Stimulated activated naive CD8-positive, alpha-beta T cell treated with anti-CD3 and anti-CD28 coated beads, Interleukin-15, Interleukin-2, amounts not matched to agents 100 U/mL and 50 U/mL, for 24 hours (primary cell): ENCODE measurements around the gene NSG1.

Experiments
- ATAC-seq: fragments of 150-1000 bp; cut with Tn5 transposase; one replicate; pipeline ENCODE4 v1.10.0; 2021
- DNase-seq: peaks from one replicate; pipeline ENCODE4 v3.0.0; 2021

Gene NSG1

GRCh38 chr4:4374388-4375098 is 12.4 kb upstream of the NSG1 start:
- ATAC-seq (no peak), DNase-seq (no peak)

GRCh38 chr4:4376074-4376473 is 10.8 kb upstream of the NSG1 start:
- ATAC-seq (no peak), DNase-seq (no peak)

GRCh38 chr4:4377191-4377590 is 9.7 kb upstream of the NSG1 start:
- no peak for ATAC-seq
- no peak for DNase-seq

GRCh38 chr4:4377732-4378460 is 9.0 kb upstream of the NSG1 start:
- no peak for DNase-seq
- ATAC-seq = no peak

- ATAC-seq = no peak
- DNase-seq = no peak
Observed at GRCh38 chr4:4379540-4380087, 7.3 kb upstream of the NSG1 start.

- DNase-seq = no peak
Observed at GRCh38 chr4:4383085-4383484, 3.8 kb upstream of the NSG1 start.

GRCh38 chr4:4384837-4385236 is 2.1 kb upstream of the NSG1 start:
- DNase-seq (peak; percentile 29), ATAC-seq (no peak)

More at GRCh38 chr4:4383085-4383484, 3.8 kb upstream of the NSG1 start:
- no peak for ATAC-seq

- ATAC-seq = no peak
Observed at GRCh38 chr4:4385729-4386295, 1.1 kb upstream of the NSG1 start.

GRCh38 chr4:4386296-4386735 is 586 bp upstream of the NSG1 start:
- ATAC-seq (peak; percentile 71), DNase-seq (peak; percentile 45)

More at GRCh38 chr4:4385729-4386295, 1.1 kb upstream of the NSG1 start:
- DNase-seq = no peak

GRCh38 chr4:4387531-4388310 is 819 bp downstream of the NSG1 start:
- DNase-seq (peak; percentile 19), ATAC-seq (no peak)

- DNase-seq (no peak), ATAC-seq (no peak)
Observed at GRCh38 chr4:4388311-4388790, 1.4 kb downstream of the NSG1 start.

- ATAC-seq (no peak), DNase-seq (no peak)
Observed at GRCh38 chr4:4388836-4389575, 2.1 kb downstream of the NSG1 start.

GRCh38 chr4:4390046-4390445 is 3.1 kb downstream of the NSG1 start:
- no peak for DNase-seq
- no peak for ATAC-seq

GRCh38 chr4:4390515-4391240 is 3.8 kb downstream of the NSG1 start:
- DNase-seq (no peak), ATAC-seq (no peak)

- ATAC-seq (no peak), DNase-seq (no peak)
Observed at GRCh38 chr4:4391866-4392265, 5.0 kb downstream of the NSG1 start.

GRCh38 chr4:4392501-4393183 is 5.7 kb downstream of the NSG1 start:
- DNase-seq (no peak), ATAC-seq (no peak)

GRCh38 chr4:4394644-4395043 is 7.7 kb downstream of the NSG1 start:
- no peak for ATAC-seq
- DNase-seq = no peak

- DNase-seq = no peak
- ATAC-seq = no peak
Observed at GRCh38 chr4:4395371-4395770, 8.5 kb downstream of the NSG1 start.

- DNase-seq (no peak), ATAC-seq (no peak)
Observed at GRCh38 chr4:4395849-4396627, 9.1 kb downstream of the NSG1 start.
